K562 (cell line): ENCODE measurements around the gene ZDHHC1. TPM values are rescaled to one million over a fixed set of nuclear protein-coding genes. Genes with fewer than 3 reads are reported as not detected.

ENCODE experiments used
- ATAC-seq: fragments of 200-7000 bp; cut with Tn5 transposase; 3 replicates; pipeline ENCODE4 v1.9.1; 2020; ENCODE audit warnings: moderate library complexity
- BruUV-seq: library from RNA; stranded (reverse); fragments of 400-500 nt; replicated peaks from 2 replicates; lab custom pipeline; 2021; lab: Mats Ljungman, UMichigan
- CTCF ChIA-PET: fragments of 300-600 bp; formaldehyde crosslinking; extraction: SDS; loops from one replicate; lab custom pipeline; 2021; ENCODE audit warnings: low intra/inter-chr PET ratio; lab: Yijun Ruan, JAX
- POLR2A ChIA-PET: fragments of 300-600, 350-650 bp; sonication (Branson Sonifier 250); formaldehyde crosslinking; extraction: SDS; loops from one replicate; lab custom pipeline; 2021; ENCODE audit warnings: antibody characterized with exemption, inconsistent platforms; lab: Yijun Ruan, JAX
- DNase-seq, 4 experiments: peaks; one replicate each; pipeline versions ENCODE4 v3.0.0 to v3.0.0-alpha.2; 2011 to 2018; ENCODE audit warnings: low spot score in 3 of 4, mixed read lengths in 3 of 4; ENCODE audit errors: extremely low read depth in 1 of 4
- FAIRE-seq: peaks from 2 replicates; lab custom pipeline; 2011; peaks lifted over from hg19 to GRCh38; lab: Jason Lieb, UNC
- H2AFZ ChIP-seq: 2 replicates; pipeline ENCODE4 v1.6.0; 2011; ENCODE audit warnings: low read depth, low read length, control low read depth, inconsistent platforms
- H3K27ac ChIP-seq: fragments of 200-600 bp; 3 replicates; pipeline ENCODE4 v1.8.0; 2011; ENCODE audit warnings: low read depth, mild to moderate bottlenecking, control low read depth, inconsistent platforms, low read length, moderate library complexity, mixed read lengths; ENCODE audit errors: extremely low read depth
- H3K27me3 ChIP-seq, 2 experiments: fragments of 300-600 bp in 1 of 2; 2 replicates in 1 of 2; 3 replicates in 1 of 2; pipeline versions ENCODE4 v1.6.0 to v1.8.0; 2011; ENCODE audit warnings: inconsistent platforms in 2 of 2, low read length in 2 of 2, mild to moderate bottlenecking in 1 of 2, mixed read lengths in 1 of 2, moderate library complexity in 1 of 2; ENCODE audit not compliant: control insufficient read depth in 2 of 2, insufficient read depth in 2 of 2
- H3K36me3 ChIP-seq: fragments of 300-600 bp; 3 replicates; pipeline ENCODE4 v1.8.0; 2011; ENCODE audit warnings: mild to moderate bottlenecking, low read length, inconsistent platforms; ENCODE audit not compliant: control insufficient read depth, insufficient read depth
- H3K4me1 ChIP-seq, 2 experiments: fragments of 200-600 bp in 1 of 2; replicated peaks in 1 of 2; 2 replicates in 1 of 2; 3 replicates in 1 of 2; pipeline versions ENCODE4 v1.5.1 to v1.8.0; 2011; ENCODE audit warnings: inconsistent platforms in 2 of 2, low read length in 2 of 2, mild to moderate bottlenecking in 1 of 2, mixed read lengths in 1 of 2, moderate library complexity in 1 of 2; ENCODE audit not compliant: control insufficient read depth in 2 of 2, insufficient read depth in 2 of 2
- H3K4me2 ChIP-seq: 2 replicates; pipeline ENCODE4 v1.6.1; 2011; ENCODE audit warnings: low read length, control low read depth, inconsistent platforms, mixed read lengths; ENCODE audit not compliant: insufficient read depth
- H3K4me3 ChIP-seq: fragments of 200-600 bp; sonication (generic), shearing (Covaris generic); 2 replicates; pipeline ENCODE4 v1.5.1; 2016; ENCODE audit warnings: control low read depth, inconsistent platforms
- H3K79me2 ChIP-seq: fragments of 200-600 bp; 3 replicates; pipeline ENCODE4 v1.8.0; 2011; ENCODE audit warnings: low read length, inconsistent platforms; ENCODE audit not compliant: control insufficient read depth, insufficient read depth
- H3K9ac ChIP-seq, 2 experiments: 2 replicates each; pipeline versions ENCODE4 v1.6.0 to v1.6.1; 2011; ENCODE audit warnings: low read depth in 2 of 2, low read length in 2 of 2, control low read depth in 1 of 2, inconsistent platforms in 1 of 2, mild to moderate bottlenecking in 1 of 2, mixed read lengths in 1 of 2; ENCODE audit not compliant: insufficient read depth in 1 of 2
- H3K9me1 ChIP-seq: one replicate; pipeline ENCODE4 v1.6.0; 2011; ENCODE audit warnings: inconsistent platforms, mild to moderate bottlenecking, low read length, moderate library complexity; ENCODE audit not compliant: control insufficient read depth, insufficient read depth
- H3K9me3 ChIP-seq: replicated peaks from 2 replicates; pipeline ENCODE4 v1.5.1; 2011; ENCODE audit warnings: low read depth, low read length, inconsistent platforms; ENCODE audit not compliant: control insufficient read depth, insufficient read depth
- H4K20me1 ChIP-seq: replicated peaks from 2 replicates; pipeline ENCODE4 v1.6.1; 2011; ENCODE audit warnings: low read length, inconsistent platforms, mixed read lengths; ENCODE audit not compliant: control insufficient read depth, insufficient read depth
- FOXK2 ChIP-seq, 2 experiments: fragments of 450-650 bp; IDR thresholded peaks in 1 of 2; conservative IDR thresholded peaks in 1 of 2; 2 replicates each; pipeline ENCODE4 v1.6.1; 2016; ENCODE audit warnings: low read depth in 2 of 2, mild to moderate bottlenecking in 1 of 2
- RFX7 ChIP-seq: fragments of 250-450 bp; sonication (Bioruptor Pico); IDR thresholded peaks from 2 replicates; pipeline ENCODE4 v1.5.1; 2021; ENCODE audit warnings: mild to moderate bottlenecking
- ZBTB17 ChIP-seq: fragments of 450-650 bp; formaldehyde crosslinking; IDR thresholded peaks from 2 replicates; pipeline ENCODE4 v1.4.0; 2020; ENCODE audit warnings: mild to moderate bottlenecking
- WGBS: fragments of 100-300 bp; shearing (Covaris generic); methylation state at CpG from one replicate; pipeline ENCODE4 v1.1.6; 2016; ENCODE audit warnings: low coverage, mixed read lengths; ENCODE audit not compliant: insufficient coverage; ENCODE audit errors: missing lambda C conversion rate; 5-methylcytosine and 5-hydroxymethylcytosine counted together
- in situ Hi-C: fragments of 300-500 bp; cut with MboI; formaldehyde crosslinking; loops from 4 replicates; pipeline ENCODE4 v1.15.0; 2018; ENCODE audit warnings: inconsistent platforms, mixed read lengths
- intact Hi-C: fragments of 100-400 bp; cut with micrococcal nuclease; formaldehyde crosslinking; loops from 2 replicates; pipeline ENCODE4 v1.14.2; 2022
- polyA plus RNA-seq, 8 experiments: library from polyadenylated mRNA; depleted of rRNA in 4 of 8; stranded (reverse) in 5 of 8; unstranded in 3 of 8; fragments of >200 nt; fragmentation: Nextera tagmentation in 2 of 8; fragmentation: Illumina TruSeq in 1 of 8; extraction: Ambion mirVana in 2 of 8; extraction: Trizol in 1 of 8; gene quantifications; 2 replicates each; pipeline versions ENCODE4 v1.2.1 to v1.2.3, GENCODE V29; 2011 to 2014; ENCODE audit warnings: inconsistent platforms in 1 of 8, missing spikeins in 1 of 8
- total RNA-seq, 7 experiments: library from RNA; depleted of rRNA in 6 of 7; stranded (reverse); fragments of >200 nt in 6 of 7; fragmentation: Illumina TruSeq in 2 of 7; extraction: Trizol in 2 of 7; gene quantifications; 2 replicates each; pipeline versions ENCODE4 v1.2.1 to v1.2.3, GENCODE V29; 2011 to 2021; ENCODE audit warnings: low replicate concordance in 1 of 7
- TF ChIP-seq, protein P1 (sequence below), 3 experiments: IDR thresholded peaks in 2 of 3; conservative IDR thresholded peaks in 1 of 3; 2 replicates each; pipeline ENCODE4 v1.5.1; 2011 to 2012; ENCODE audit warnings: low read length in 3 of 3, mild to moderate bottlenecking in 3 of 3, control low read depth in 2 of 3, improper control_type of control experiment in 1 of 3, inconsistent platforms in 1 of 3, low read depth in 1 of 3, mixed read lengths in 1 of 3, moderate library complexity in 1 of 3; ENCODE audit not compliant: insufficient read depth in 2 of 3

The ZDHHC1 gene
- total and polyA plus RNA-seq, 9 of the 15 experiments (the other 6 are each of a cell fraction or from before 2014, with no cell fraction given): 0.06 to 0.77 (median 0.25) TPM; not detected in 4

DNA sequence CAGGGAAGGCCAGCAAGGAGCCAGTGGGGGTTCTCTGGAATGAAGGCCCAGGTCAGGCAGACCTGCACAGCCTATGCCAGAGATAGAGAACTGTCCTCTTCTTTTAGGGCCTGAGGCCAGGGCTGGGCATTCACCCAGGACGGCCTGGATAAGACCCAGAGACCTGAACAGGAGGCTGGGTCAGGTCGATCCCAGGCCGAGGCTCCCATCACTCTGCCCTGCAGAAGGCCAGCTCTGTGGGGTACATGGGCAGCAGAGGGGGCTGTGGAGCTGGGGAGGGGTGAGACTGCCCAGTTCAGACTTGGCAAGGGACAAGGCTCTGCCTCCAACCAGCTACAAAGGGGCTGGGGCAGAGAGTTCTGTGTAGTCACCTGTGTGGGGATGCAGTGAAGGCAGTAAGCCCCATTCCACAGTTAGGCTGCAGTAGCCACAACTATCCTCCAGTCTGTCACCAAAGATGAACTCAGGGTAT lies 29.2 kb upstream of the ZDHHC1 start:
- Histone ChIP-seq H3K9me3 (no peaks in the 10 kb centered on the region), H3K4me1 (peaks cover 0 to 37% of the 10 kb centered on the region in 2 experiments; a peak in 2 of 5 replicates), H3K79me2 (no peaks in the 10 kb centered on the region), H3K4me2 (no peak overlapping the region), H3K9ac (peak overlapping the region in 1 of 2 experiments; percentile 82; a peak in 1 of 4 replicates), H4K20me1 (peaks cover 19% of the 10 kb centered on the region), H3K27me3 (no peaks in the 10 kb centered on the region), H3K27ac (no peak overlapping the region), H3K9me1 (no peaks in the 10 kb centered on the region), H3K36me3 (peaks cover 62% of the 10 kb centered on the region; the same call in 2 of the 3 replicates), H3K4me3 (no peak overlapping the region), H2AFZ (no peak overlapping the region)
- 83% methylated on average over 3 of the region's 3 CpGs for WGBS
- no peak for DNase-seq
- no peak for FAIRE-seq
- ChIA-PET POLR2A (interaction anchor here (0.6 to 1.1 kb wide), 5 partner anchors 9 to 750 kb away, joined by 3 to 4 read pairs (median 3); partner anchors contain the start of gene CES3), CTCF (no interaction called here)
- no peak for ATAC-seq
- BruUV-seq: no TSS peak
- in situ Hi-C loops: no loop called here
- intact Hi-C loops: no loop called here
- TF ChIP-seq, protein P1, sequence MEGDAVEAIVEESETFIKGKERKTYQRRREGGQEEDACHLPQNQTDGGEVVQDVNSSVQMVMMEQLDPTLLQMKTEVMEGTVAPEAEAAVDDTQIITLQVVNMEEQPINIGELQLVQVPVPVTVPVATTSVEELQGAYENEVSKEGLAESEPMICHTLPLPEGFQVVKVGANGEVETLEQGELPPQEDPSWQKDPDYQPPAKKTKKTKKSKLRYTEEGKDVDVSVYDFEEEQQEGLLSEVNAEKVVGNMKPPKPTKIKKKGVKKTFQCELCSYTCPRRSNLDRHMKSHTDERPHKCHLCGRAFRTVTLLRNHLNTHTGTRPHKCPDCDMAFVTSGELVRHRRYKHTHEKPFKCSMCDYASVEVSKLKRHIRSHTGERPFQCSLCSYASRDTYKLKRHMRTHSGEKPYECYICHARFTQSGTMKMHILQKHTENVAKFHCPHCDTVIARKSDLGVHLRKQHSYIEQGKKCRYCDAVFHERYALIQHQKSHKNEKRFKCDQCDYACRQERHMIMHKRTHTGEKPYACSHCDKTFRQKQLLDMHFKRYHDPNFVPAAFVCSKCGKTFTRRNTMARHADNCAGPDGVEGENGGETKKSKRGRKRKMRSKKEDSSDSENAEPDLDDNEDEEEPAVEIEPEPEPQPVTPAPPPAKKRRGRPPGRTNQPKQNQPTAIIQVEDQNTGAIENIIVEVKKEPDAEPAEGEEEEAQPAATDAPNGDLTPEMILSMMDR (IDR thresholded peaks at IDR 0.05 in 2 of 3, conservative IDR thresholded peaks at IDR 0.05 in 1 of 3; ENCODE audit: insufficient read depth in 2 of 3, low read depth in 1 of 3, low read length in 3 of 3): peak in 2 of 3 experiments; percentile 12 to 13; a peak in 1 of 6 replicates
- TF ChIP-seq ZBTB17 (CRISPR knock-in tag) (no peak), RFX7 (CRISPR knock-in tag) (no peak), FOXK2 (conservative IDR thresholded peaks at IDR 0.05 in 1 of 2, IDR thresholded peaks at IDR 0.05 in 1 of 2; ENCODE audit: low read depth in 2 of 2) (no peak)
